Right ventricle myocardium inferior (tissue), 1 donor: ENCODE results near the gene FGD3. TPM values are rescaled to one million over a fixed set of nuclear protein-coding genes. Genes with fewer than 3 reads are reported as not detected.

Experiments
- ATAC-seq: fragments of 200-7000 bp; cut with Tn5 transposase; one replicate; pipeline ENCODE4 v1.9.1; 2020; ENCODE audit warnings: mild to moderate bottlenecking, moderate library complexity
- DNase-seq: peaks from one replicate; pipeline ENCODE4 v3.0.0; 2021; ENCODE audit errors: missing footprints
- intact Hi-C: fragments of 100-400 bp; cut with DNase I; formaldehyde crosslinking; loops from one replicate; pipeline ENCODE4 v1.11.0; 2022
- total RNA-seq: library from RNA; stranded (reverse); fragmentation: NEBNext Ultra II Directional; extraction: Animal tissue kit (Norgen Biotek cat#: 25700); gene quantifications from one replicate; pipeline ENCODE4 v1.2.1, GENCODE V29; 2021
- donor health status: DM: no; HTN: yes; CAD: no; lungs with severe emphysema.

Gene FGD3
- total RNA-seq, 1 donor from 2014 or later: 3.0 TPM

GRCh38 chr9:92952906-92953610, 5.7 kb downstream of the FGD3 start:
- ATAC-seq: no peak
- DNase-seq: no peak
- intact Hi-C loops: no loop called here

- DNase-seq (no peak), ATAC-seq (peak; percentile 28)
- intact Hi-C loops: no loop called here
Measured at GRCh38 chr9:92954049-92954861, 6.9 kb downstream of the FGD3 start.

GRCh38 chr9:92954886-92955285, 7.6 kb downstream of the FGD3 start:
- ATAC-seq (no peak), DNase-seq (no peak)
- intact Hi-C loops: no loop called here

DNA sequence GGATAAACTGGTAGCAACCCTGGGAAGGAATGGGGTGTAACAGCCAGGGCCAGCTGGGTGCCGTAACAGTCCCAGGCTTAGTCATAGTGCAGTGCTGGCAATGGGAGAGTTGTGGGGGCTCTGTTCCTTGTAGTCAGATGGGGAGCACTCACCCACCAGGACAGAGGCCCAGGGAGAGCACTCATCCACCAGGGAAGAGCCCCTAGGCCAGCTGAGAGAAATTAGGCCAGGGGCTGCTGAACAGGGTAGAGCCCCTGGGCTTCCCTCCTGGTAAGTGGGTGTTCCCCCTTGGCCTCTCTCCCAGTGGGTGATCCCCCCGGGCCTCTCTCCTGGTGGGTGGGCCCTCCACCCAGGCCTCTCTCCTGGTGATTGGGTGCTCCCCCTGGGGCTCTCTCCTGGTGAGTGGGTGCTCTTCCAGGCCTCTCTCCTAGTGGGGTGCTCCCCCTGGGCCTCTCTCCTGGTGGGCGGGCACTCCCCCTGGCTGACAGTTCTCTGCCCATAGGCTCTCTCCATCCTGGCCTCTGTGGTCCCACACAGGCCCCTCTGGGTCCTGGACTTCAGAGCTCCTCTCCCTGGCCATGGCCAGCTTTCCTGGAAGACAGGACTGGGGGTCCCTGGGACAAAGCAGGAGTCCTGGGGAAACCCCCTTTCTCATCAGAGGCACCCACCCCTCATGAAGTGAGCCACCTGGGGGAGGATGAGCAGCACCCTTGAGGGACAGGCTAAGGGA, 13.4 kb downstream of the FGD3 start:
- intact Hi-C loops: no loop called here
- no peak for DNase-seq
- ATAC-seq: no peak

GRCh38 chr9:92961627-92962302, 14.4 kb downstream of the FGD3 start:
- intact Hi-C loops: no loop called here
- ATAC-seq (no peak), DNase-seq (no peak)

GRCh38 chr9:92962303-92962649, 15.0 kb downstream of the FGD3 start:
- intact Hi-C loops: no loop called here
- ATAC-seq (no peak), DNase-seq (no peak)

GRCh38 chr9:92962846-92963245, 15.5 kb downstream of the FGD3 start:
- no peak for DNase-seq
- no peak for ATAC-seq
- intact Hi-C loops: no loop called here

- DNase-seq: peak; percentile 76
- intact Hi-C loops: no loop called here
- ATAC-seq: no peak
Measured at GRCh38 chr9:92963831-92964606, 16.7 kb downstream of the FGD3 start.

DNA sequence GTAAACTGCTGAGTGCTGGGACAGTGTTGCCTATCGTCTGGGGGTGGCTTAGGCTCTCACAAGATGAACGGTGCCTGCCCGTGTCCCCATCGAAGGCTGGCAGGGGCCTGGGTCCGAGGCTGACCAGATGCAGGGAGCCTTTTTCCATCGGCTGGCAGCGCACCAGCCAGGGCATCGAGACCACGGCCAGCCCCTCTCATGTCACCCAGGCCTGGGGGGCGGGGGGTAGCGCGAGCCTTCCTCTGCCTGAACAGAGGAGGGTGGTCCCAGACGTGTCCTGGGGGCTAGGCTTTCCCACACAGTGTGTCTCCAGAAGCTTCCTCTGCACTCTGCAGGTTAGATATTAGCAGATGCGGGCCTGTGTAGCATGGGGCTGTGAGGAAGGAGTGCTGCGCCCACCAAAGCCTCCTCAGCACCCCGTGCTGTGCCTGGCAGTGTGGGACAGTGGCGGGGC, 17.3 kb downstream of the FGD3 start:
- ATAC-seq (peak; percentile 11), DNase-seq (peak; percentile 64)
- intact Hi-C loops: no loop called here

DNA sequence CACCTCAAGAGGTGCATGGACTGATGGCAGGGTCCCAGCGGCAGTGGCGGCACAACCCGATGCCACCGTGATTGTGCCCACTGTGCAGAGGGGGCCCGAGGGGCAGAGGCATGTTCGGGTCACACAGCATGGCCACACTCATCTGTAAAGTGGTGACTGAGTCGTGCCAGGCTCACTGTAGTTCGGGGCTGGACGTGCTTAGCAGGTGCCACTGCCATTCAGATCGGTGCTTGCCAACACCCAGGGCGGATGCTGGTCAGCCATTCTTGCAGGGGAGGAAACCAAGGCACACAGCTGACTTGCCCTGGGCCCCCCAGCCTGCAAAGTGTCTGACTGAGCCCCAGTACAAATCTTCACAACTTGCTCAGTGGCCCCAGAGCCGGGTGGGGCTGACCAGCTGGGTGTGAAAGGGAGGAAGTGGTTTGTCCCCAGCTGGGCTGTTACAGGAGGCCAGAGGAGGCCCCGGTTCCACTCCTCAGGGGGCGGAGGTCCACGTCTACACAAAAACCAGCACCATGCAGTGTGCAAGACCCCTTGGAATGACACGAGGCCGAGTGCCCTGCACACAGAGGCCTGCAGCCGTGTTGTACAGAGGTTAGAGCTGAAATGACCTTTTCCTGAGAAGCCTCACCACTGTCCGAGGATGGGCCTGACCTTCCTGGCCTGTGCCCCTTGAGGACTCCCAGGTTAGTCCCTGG, 17.9 kb downstream of the FGD3 start:
- ATAC-seq: peak; percentile 66

DNA sequence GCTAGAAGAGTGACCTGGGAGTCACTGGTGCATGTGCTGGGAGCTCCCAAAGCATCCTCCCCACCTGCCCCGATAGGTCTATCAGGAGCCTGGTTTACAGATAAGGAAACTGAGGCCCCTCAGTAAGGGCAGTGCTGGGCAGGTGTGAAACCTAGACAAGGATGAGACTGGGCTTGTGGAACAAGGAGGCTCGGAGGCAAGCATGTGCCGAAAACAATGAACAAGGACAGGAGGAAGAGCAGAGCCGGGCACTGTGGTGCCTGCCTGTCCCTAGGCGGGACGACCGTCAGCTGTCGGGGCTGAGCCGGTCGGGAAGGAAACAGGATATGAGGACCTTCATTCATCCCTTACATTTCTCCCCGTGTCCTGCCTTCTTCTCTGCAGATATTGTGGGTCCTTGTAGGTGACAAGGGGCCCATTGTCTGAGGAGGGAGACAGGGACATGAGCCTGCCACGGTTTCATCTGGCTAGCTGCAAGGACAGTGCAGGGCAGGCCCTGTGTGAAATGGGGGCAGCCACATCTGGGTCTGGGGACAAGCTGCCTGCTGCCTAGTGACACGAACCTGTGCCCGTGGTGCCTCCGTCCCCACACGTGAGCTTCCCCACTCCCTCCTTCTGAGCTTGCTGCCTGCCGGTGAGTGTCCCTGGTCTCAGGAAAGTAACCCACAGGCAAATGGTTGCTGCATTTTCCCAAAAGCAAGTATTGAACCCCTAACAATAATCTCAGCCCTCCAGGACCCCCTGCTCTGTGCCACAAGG, 18.6 kb downstream of the FGD3 start:
- intact Hi-C loops: no loop called here
- no peak for DNase-seq
- ATAC-seq: no peak

More for the DNA sequence above, 17.9 kb downstream of the FGD3 start:
- DNase-seq: peak; percentile 81
- intact Hi-C loops: no loop called here

- no peak for ATAC-seq
- no peak for DNase-seq
- intact Hi-C loops: no loop called here
Measured at GRCh38 chr9:92966518-92966800, 19.1 kb downstream of the FGD3 start.

- intact Hi-C loops: no loop called here
- no peak for DNase-seq
- ATAC-seq: no peak
Measured at GRCh38 chr9:92968081-92968480, 20.8 kb downstream of the FGD3 start.

- ATAC-seq (no peak), DNase-seq (no peak)
- intact Hi-C loops: no loop called here
Measured at GRCh38 chr9:92969516-92970466, 22.5 kb downstream of the FGD3 start.

GRCh38 chr9:92970467-92970923, 23.2 kb downstream of the FGD3 start:
- ATAC-seq: no peak
- intact Hi-C loops: no loop called here
- DNase-seq: no peak

- DNase-seq: no peak
- no peak for ATAC-seq
- intact Hi-C loops: no loop called here
Measured at GRCh38 chr9:92971121-92971520, 23.8 kb downstream of the FGD3 start.
